ENCODE results near the gene TBCEL. TPM values are rescaled to one million over a fixed set of nuclear protein-coding genes. Genes with fewer than 3 reads are reported as not detected.
"Not testable (repeated sequence)": the region's sequence is repeated elsewhere in the genome, so short reads cannot be mapped to it uniquely, and the experiment has no call there.

The TBCEL gene
- total RNA-seq, 1 donor from 2014 or later: 44.9 TPM

DNA sequence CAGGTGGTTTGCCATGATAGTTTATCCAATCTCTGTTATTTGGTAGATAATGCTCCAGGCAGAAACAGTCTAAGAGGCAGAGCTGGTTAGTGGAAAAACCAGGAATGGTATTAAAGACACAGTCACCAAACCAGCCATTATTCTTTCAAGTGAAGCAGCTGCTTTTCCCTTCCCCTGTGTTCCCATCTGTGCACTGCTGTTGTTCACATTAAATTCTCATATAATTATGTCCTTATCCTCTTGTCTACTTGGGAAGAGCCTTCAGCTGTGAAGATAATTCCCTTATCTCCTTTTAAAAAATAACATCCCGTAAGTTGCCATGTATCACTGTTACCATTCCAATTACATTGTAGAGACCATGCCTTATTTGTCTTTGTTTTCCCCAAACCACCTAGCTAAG is 5.2 kb upstream of the TBCEL start:
- intact Hi-C loops (cut with DNase I): no loop called here
- DNase-seq (ENCODE audit: low spot score) (no peak), ATAC-seq (no peak)

DNA sequence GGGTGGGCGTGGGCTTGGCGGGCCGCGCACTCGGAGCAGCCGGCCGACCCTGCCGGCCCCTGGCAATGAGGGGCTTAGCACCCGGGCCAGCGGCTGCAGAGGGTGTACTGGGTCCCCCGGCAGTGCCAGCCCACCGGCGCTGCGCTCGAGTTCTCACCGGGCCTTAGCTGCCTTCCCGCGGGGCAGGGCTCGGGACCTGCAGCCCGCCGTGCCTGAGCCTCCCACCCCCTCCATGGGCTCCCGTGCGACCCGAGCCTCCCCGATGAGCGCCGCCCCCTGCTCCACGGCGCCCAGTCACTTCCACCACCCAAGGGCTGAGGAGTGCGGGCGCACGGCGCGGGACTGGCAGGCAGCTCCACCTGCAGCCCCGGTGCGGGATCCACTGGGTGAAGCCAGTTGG is 2.2 kb upstream of the TBCEL start:
- ATAC-seq; DNase-seq (ENCODE audit: low spot score): not testable (repeated sequence)

DNA sequence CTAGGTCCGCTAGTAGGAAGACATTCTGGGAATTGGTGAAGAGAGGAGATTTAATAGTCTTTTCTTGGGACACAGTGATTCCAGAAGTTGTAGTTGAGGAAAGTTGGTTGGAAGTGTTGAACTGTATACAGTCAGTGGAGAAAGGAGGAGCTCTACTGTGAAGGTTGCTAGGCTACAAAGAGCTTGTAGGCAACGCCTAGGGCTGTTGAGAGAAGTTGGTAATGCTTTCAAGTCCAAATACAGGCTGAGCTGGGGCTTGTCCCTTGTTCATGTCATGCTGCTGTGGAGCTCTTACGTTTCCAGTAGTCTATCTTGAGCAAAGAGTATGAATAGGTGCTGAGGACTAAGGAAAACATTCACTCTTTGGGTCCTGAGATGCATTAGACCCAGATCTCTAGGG is 1.1 kb downstream of the TBCEL start:
- intact Hi-C loops (cut with DNase I): no loop called here

More for the DNA sequence above, 2.2 kb upstream of the TBCEL start:
- intact Hi-C loops (cut with DNase I): not testable (repeated sequence)

DNA sequence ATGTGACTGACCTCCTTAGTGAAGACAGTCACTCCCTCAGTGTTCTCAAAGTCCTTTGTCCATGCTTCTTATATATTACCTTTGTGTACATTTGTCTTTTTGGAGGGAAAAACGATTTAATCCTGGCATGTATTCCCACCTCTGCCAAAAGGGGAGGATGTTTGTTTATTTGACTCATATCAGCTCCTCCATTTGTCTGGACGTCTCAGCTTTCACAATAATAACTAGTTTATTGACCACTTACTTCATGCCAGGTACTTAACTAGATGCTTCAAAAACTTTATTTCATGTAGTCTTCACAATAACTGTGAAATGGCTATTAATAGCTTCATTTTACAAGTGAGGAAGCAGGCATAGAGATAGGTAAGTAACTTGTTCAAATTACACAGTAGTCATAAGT is 5.3 kb downstream of the TBCEL start:
- DNase-seq (ENCODE audit: low spot score): no peak
- ATAC-seq: no peak
- intact Hi-C loops (cut with DNase I): no loop called here

More for the DNA sequence above, 1.1 kb downstream of the TBCEL start:
- ATAC-seq (no peak), DNase-seq (ENCODE audit: low spot score) (no peak)

DNA sequence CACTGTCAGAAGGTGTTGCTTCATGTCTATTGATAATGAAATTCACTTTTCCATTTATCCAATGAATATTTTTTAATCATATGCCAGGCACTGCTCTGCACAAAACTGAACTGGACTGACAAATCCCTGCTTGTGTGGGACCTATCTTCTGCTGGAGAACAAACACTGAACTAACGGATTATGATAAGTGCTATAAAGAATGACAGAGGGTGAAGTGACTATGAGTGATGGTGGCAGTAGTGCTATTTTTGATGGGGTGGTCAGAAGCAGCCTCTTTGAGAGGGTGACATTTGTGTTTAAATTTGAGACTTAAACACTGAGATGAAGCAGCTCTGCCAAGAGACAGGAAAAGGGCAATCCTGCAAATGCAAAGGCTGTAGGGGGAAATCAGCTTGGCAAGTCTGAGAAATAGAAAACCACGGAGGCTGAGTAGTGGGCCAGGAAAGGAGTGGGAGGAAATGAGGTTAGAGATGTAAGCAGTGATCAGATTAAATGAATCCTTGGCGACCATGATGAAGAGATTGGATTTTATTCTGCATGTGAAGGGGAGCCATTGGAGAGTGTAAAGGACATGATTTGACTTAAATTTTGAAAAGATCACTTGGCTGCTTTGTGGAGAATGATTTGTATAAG is 6.0 kb downstream of the TBCEL start:
- no peak for DNase-seq (ENCODE audit: low spot score)
- intact Hi-C loops (cut with DNase I): no loop called here
- no peak for ATAC-seq

DNA sequence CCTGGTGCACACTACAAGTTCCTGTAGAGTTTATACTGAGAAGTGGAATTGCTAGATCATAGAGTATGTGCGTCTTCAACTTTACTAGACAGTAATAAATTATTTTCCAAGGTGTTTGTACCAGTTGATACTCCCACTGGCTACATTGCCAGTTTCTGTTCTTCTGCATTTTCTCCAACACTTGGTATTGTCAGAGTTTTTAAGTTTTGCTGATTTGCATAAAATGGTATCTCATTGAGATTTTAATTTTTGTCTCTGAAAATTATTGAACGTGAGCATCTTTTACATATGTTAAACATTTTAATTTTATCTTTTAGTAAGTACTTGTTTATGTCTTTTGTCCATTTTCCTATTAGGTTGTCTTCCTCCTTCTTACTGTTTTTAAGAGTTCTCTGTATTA is 7.3 kb downstream of the TBCEL start:
- intact Hi-C loops (cut with DNase I): no loop called here
- no peak for ATAC-seq

DNA sequence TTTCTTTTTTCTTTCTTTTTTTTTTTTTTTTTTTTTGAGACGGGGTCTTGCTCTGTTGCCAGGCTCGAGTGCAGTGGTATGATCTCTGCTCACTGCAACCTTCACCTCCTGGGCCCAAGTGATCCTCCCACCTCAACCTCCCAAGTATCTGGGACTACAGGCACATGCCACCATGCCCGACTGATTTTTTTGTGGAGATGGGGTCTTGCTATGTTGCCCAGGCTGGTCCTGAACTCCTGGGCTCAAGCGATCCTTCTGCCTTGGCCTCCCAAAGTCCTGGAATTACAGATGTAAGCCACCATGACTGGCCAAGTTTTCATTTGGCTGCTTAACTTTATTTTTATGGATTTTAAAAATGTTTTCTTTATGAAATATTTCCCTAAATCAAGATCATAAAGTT is 7.7 kb downstream of the TBCEL start:
- ATAC-seq; DNase-seq (ENCODE audit: low spot score); intact Hi-C loops (cut with DNase I): not testable (repeated sequence)

More for the DNA sequence above, 7.3 kb downstream of the TBCEL start:
- DNase-seq (ENCODE audit: low spot score): no peak

DNA sequence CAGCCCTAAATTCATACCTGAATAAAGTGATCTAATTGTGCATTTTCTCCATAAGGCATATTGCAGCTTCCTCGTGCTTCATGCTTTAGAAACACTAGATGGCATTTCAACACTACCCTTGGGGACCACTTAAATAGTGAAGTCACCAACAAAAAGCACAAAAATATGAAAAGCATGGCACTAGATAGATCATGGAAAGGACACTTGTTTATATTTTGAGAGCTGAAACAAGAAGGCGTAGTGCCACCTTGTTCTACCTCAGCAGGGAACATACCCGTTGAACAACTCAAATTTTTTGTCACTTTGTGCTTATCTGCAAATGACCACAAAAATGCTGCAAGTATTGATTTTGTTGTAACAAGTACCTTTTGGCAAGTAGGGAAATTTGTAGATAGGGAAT is 8.6 kb downstream of the TBCEL start:
- intact Hi-C loops (cut with DNase I): no loop called here
- ATAC-seq (no peak), DNase-seq (ENCODE audit: low spot score) (no peak)

DNA sequence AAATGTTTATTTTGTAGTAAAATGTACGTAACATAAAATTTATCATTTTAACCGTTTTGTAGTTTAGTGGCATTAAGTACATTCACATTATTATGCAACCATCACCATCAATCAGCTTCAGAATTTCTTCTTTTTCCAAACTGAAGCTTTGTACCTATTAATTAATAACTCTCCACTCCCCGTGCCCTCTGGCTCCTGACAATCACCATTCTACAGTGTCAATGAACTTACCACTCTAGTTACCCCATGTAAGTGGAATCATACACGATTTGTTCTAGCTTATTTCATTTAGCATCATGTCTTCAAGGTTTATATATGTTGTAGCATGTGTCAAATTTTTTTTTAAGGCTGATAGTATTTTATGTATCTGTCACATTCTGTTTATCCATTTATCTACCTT is 9.7 kb downstream of the TBCEL start:
- intact Hi-C loops (cut with DNase I): no loop called here
- no peak for ATAC-seq
- no peak for DNase-seq (ENCODE audit: low spot score)

DNA sequence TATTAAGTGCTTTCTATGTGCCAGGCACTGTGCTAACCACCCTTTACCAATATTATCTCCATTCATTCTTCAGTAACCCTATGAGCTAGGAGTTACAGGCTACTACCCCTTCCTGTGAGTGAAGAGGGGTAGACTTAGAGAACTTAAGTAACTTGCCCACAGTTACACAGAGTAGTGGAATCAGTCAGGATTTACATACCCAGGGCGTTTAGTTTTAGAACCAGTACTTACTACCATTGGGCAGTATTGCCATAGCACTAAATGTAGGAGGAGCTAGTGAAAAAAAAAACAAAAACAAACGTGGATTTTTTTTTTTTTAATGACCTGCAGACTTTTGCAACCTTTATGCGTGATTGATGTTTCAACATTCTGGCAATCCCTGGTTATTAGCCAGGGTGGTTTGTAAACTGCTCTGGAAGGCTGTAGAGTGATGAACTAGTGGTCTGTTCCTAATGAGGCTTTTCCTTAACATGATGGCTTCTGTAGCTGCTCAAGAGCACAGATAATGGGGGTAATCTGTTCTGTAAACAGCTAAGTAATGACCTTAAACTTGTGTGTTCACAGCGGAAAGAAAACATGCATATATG is 11.4 kb downstream of the TBCEL start:
- intact Hi-C loops (cut with DNase I): no loop called here
- ATAC-seq (no peak), DNase-seq (ENCODE audit: low spot score) (no peak)

DNA sequence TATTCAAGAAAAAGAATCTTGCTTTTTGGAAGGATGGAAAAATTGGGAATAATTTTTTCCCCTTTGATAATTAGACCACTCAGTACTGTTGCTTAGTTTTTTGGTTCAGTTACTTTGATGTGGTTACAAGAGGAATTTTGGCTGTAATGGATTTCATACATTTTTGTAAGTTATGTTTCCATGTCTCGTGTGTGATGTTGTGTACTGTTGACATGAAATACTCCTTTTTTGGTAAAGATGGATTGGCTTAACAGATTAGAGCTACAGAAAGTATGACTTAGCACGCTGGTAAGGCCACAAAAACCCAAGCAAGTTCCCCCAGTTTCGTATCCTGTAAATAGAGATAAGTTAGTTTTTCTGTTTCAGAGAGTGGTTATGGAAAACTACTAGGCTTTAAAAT is 11.9 kb downstream of the TBCEL start:
- ATAC-seq (no peak), DNase-seq (ENCODE audit: low spot score) (no peak)
- intact Hi-C loops (cut with DNase I): no loop called here

DNA sequence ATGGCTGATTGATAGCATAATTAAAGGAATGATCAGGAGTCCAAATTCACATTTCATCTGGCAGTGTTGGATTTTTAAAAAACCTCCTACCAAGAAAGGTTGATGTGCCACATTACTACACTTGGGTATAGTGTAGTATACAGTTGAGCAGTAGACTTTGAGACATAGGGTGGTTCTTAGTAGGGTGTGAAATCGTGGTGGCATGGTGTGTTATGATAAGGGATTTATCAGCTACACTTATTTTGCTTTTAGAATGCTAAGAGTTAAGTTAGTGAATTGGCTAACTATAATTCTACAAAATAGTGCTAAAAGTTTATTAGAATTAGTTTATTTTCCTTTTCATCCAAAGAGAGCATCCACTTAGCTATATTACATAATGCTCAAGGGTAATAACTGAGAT is 13.1 kb downstream of the TBCEL start:
- intact Hi-C loops (cut with DNase I): no loop called here
- ATAC-seq: no peak

DNA sequence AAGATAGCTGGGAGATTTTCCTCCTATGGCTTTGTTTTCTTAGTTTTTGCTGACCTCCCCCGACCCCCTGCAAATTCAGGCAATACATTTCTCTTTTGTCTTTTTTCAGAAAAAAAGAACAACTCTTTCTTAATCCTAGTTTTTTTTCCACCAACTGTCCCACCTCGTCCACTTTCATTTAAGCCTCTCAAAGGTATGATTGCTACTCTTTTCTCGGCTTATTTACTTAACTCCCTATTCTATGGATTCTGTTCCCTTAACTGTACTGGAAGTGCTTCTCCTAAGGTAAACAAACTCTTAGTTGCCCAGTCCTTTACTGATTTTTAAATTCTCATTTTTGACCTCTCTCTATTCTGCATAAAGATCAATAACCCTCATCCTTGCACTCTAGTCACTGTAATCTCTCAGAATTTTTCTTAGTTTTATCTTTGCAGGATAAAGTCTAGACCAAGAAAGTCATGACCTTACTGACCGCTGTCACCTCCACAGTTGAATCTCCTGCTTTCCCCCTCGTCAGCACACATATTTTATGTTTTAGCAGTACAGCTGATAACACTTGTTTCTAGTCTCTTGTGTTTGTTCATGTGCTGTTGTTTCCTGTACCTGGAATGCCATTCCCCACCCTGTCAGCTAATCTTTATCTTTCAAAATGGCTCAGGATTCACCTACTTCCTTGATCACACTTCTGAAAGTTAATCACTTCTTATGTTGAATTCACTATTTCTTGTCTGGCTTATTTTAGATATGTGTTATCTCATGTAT is 14.9 kb downstream of the TBCEL start:
- intact Hi-C loops (cut with DNase I): no loop called here
- ATAC-seq (no peak), DNase-seq (ENCODE audit: low spot score) (no peak)

More for the DNA sequence above, 13.1 kb downstream of the TBCEL start:
- no peak for DNase-seq (ENCODE audit: low spot score)

DNA sequence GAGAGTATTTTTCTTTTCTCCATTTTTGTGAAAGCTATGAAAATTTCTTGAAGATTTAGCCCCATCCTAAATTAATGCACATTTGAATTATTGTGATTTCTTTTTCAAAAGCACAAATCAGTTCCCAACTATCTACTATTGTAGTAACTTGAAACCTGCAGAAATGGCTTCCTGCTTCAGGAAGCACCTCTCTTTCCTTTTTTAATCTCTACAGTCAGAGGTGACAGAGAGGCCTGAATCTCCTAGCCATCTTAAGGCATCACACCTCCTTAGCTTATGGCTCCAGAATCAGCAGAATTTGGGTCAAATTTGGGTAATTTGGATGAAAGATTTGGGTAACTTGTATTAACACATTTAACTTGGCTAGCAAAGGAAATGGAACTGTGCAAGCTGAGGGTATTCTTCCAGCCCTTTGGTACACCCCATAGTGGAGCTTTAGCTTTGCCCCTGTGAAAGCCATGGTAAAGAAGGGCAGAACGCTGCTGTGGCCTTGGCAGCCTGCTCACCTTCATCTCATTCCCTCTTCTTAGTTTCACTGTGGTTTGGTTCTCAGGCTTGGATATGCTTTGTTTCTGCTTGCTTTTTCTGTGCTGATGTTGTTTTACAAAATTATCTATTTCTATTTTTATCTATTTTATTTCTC is 16.2 kb downstream of the TBCEL start:
- ATAC-seq: no peak
- no peak for DNase-seq (ENCODE audit: low spot score)
- intact Hi-C loops (cut with DNase I): no loop called here

DNA sequence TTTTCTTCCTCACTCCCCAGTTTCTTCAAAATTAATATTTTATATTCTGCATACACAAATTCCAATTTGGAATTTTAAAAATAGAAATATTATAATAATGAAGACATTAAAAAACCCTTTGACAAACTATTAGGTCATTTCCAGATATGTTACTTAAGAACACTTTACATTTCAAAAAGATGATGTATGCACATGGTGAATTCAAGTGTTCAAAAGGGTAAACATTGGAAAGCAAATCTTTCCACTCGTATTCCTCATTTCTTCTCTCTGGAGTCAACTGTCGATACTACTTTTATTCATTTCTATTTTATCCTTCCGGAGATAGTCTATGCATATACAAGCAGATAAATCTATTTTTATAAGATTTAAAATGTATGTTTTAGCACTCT is 16.7 kb downstream of the TBCEL start:
- DNase-seq (ENCODE audit: low spot score): no peak
- intact Hi-C loops (cut with DNase I): no loop called here
- no peak for ATAC-seq

DNA sequence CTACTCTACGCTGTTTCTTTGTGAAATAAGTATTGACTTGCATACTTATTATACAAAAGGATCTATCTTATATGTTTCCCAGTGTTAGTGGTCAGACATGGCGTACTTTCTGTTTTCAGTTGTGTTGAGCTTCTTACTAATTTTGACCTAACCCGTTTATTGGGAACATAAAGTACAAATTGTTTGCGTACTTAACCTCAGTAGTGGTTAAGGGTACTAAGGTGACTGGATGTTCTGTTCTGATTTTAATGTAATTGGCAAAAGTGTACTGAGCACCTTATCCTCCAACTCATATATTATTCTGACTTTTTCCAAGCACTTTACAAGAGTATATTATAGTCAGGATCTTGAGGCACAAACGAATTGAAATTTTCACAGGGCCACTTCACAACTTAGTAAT is 17.2 kb downstream of the TBCEL start:
- intact Hi-C loops (cut with DNase I): no loop called here
- ATAC-seq (no peak), DNase-seq (ENCODE audit: low spot score) (no peak)

DNA sequence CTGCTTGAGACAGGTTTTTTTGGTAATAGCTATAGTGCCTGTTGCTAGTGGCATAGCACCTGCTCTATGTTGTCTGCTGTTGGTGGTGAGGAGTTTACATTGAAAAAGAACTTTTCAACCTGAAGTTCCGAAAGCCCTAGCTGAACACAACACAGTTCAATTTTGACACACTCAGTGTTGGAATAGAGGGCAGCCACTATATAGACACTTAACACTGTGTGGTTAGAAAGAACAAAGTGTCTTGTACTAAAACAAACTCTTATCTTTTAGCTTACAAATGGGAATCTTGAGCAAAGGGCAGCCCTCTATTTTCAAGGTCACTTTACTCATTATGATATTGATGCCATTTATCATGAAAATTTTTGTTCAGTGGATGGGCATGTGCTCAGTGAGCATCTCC is 18.4 kb downstream of the TBCEL start:
- intact Hi-C loops (cut with DNase I): no loop called here

DNA sequence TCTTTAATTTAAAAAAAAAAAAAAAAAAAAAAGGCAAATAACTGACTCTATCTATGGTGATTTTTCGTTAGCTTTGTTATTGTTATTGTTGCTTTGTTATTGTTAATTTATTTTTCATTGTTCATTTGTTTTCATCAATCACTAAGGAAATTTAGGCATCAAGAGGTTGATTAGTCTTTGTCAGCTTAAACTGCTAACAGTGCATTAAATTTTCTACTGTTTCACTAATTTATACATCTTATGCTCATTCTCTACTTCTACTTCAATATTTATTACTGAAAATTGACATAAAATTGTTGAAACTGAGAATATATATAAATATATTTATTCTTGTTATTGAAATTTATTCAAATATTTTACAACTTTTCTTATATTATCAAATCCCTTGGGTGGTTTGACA is 24.0 kb downstream of the TBCEL start:
- intact Hi-C loops (cut with DNase I): no loop called here
- no peak for ATAC-seq
- DNase-seq (ENCODE audit: low spot score): no peak

More for the DNA sequence above, 18.4 kb downstream of the TBCEL start:
- ATAC-seq (no peak), DNase-seq (ENCODE audit: low spot score) (no peak)

DNA sequence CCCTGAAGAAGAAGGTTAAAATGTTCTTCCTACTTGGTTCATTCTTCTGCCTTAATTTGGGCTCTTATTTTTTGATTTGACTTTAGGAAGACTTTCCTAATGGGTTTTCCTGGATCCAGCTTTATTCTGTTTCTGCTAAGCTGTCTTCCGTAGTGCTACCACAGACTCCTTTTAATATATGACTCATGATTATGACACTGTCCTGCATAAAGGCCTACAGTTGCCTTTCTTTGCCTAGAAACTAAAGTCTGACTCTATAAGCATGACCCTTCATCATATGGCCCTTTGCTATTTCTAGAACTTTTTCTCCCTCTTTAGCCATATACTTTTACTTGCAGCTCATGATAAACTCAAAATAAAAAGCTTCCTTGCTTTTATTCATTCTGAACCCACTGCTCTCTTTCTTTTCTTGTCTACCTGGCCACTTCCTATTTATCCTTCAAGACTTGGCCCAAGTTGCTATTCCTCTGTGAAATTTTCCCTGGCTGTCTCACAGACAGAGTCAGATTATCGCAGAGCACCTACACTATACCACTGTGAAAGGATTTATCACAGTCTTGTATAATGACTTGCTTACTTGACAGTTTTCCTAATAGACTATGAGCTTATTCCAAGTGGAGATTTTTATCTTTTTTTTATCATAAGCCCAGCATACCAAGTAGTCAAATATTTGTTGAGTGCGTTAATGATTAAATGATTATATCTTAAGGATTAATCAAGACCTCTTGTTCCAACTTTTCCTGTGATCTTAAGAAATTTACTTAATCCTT is 24.7 kb downstream of the TBCEL start:
- intact Hi-C loops (cut with DNase I): no loop called here
- no peak for ATAC-seq

More for the DNA sequence above, 24.7 kb downstream of the TBCEL start:
- no peak for DNase-seq (ENCODE audit: low spot score)

All from sciatic nerve (tissue), 2 donors.